ENCODE results near the gene SMTN.

SMTN gene

DNA sequence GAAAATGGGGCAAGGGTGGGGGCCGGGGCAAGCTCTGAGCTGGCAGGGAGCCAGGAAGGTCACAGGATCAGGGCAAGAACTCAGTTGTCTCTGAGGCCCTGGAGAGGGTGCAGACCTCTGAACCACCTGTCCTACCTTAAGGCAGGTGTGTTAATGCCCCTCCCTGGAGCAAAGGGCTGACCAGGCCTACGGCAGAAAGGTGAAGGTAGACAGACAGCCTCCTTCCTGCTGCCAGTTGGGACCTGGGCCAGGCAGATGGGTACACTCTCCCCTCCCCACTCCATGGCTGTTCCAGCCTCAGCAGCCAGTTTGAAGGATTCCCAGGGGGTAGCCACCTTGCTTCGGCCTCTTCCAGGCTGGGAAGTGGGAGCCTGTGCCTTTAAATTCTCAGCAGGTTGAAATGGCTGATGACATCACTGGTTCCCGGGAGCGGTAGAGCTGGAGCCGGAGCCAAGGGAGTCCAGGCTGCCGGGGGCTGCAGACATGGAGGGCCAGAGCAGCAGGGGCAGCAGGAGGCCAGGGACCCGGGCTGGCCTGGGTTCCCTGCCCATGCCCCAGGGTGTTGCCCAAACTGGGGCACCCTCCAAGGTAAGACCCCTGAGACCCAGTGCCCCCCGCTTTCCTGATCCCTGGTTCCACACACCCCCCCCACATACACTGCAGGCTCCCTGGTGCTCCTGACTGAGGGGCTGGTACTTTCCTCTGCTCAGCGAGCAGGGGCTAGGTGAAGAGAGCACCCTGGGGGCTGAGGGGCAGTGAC is 41.6 kb downstream of the SMTN start, which contains the start of gene INPP5J:
Gene INPP5J, plus strand, starts transcription at position 435 of the 760 bp plus-strand sequence. Its CDS starts 49 bp downstream, at position 484.
- H3K9me3 ChIP-seq (ENCODE audit: severe bottlenecking), result no peaks in the 10 kb centered on the region
- no peaks in the 10 kb centered on the region for H3K27me3 ChIP-seq (ENCODE audit: insufficient read depth, low read depth, severe bottlenecking)
- DNase-seq, result peak; percentile 70
- H3K4me3 ChIP-seq (ENCODE audit: low read depth, low read length), result peak within 1 kb of the TSS; percentile 43
- TF ChIP-seq, protein P1, sequence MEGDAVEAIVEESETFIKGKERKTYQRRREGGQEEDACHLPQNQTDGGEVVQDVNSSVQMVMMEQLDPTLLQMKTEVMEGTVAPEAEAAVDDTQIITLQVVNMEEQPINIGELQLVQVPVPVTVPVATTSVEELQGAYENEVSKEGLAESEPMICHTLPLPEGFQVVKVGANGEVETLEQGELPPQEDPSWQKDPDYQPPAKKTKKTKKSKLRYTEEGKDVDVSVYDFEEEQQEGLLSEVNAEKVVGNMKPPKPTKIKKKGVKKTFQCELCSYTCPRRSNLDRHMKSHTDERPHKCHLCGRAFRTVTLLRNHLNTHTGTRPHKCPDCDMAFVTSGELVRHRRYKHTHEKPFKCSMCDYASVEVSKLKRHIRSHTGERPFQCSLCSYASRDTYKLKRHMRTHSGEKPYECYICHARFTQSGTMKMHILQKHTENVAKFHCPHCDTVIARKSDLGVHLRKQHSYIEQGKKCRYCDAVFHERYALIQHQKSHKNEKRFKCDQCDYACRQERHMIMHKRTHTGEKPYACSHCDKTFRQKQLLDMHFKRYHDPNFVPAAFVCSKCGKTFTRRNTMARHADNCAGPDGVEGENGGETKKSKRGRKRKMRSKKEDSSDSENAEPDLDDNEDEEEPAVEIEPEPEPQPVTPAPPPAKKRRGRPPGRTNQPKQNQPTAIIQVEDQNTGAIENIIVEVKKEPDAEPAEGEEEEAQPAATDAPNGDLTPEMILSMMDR (IDR thresholded peaks at IDR 0.05; ENCODE audit: low read depth, low read length), result no peak
- peak within 1 kb of the TSS; percentile 76 for H3K27ac ChIP-seq
- H3K36me3 ChIP-seq, result no peaks in the 10 kb centered on the region

DNA sequence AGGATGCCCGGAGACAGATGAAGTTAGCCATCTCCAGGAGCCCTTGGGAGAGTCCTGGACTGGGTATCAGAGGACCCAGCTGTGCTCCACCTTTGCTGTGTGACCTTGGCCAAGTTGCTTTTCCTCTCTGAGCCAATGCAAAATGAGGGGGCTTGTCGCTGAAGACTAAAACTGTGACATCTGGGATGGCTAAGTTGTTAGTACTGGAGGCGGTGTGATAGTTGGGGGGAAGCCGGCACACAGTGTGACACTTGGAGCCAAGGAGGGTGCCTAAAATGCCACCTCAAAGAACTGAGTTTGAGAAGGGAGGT is 42.1 kb downstream of the SMTN start:
- H3K27me3 ChIP-seq (ENCODE audit: insufficient read depth, low read depth, severe bottlenecking), result no peaks in the 10 kb centered on the region
- no peaks in the 10 kb centered on the region; the same call in 1 of the 2 replicates for H3K36me3 ChIP-seq
- H3K27ac ChIP-seq, result peak overlapping the region; percentile 76
- TF ChIP-seq, protein P1 (IDR thresholded peaks at IDR 0.05; ENCODE audit: low read depth, low read length), result no peak
- DNase-seq, result no peak
- no peaks in the 10 kb centered on the region for H3K9me3 ChIP-seq (ENCODE audit: severe bottlenecking)
- peak overlapping the region; percentile 43 for H3K4me3 ChIP-seq (ENCODE audit: low read depth, low read length)

DNA sequence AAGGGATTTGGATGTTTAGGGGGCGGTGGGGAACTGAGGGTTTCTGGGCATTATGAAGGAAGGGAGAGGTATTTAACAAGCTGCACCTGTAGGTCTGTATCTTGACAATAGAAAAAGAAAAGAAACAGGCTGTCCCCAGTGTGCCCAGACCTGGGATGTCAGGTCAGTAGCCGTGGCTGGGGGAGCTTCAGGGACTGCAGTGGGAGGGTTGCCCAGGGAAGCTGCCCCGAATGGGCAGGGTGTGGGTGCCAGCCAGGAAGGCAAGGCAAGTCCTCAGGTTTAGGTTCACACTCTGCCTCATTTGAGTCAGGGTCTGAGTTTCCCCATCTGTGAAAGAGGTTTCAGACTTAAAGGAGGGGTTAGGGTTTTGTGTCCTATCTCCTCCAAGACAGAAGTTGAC is 43.2 kb downstream of the SMTN start:
- no peak overlapping the region for H3K27ac ChIP-seq

DNA sequence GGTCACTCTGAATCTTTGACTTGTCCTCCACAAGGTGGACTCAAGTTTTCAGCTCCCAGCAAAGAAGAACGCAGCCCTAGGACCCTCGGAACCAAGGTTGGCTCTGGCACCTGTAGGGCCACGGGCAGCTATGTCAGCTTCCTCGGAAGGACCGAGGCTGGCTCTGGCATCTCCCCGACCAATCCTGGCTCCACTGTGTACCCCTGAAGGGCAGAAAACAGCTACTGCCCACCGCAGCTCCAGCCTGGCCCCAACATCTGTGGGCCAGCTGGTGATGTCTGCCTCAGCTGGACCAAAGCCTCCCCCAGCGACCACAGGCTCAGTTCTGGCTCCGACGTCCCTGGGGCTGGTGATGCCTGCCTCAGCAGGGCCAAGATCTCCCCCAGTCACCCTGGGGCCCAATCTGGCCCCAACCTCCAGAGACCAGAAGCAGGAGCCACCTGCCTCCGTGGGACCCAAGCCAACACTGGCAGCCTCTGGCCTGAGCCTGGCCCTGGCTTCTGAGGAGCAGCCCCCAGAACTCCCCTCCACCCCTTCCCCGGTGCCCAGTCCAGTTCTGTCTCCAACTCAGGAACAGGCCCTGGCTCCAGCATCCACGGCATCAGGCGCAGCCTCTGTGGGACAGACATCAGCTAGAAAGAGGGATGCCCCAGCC is 43.8 kb downstream of the SMTN start:
- H3K36me3 ChIP-seq, result peaks cover 3% of the 10 kb centered on the region
- no peak for DNase-seq
- no peaks in the 10 kb centered on the region for H3K9me3 ChIP-seq (ENCODE audit: severe bottlenecking)
- TF ChIP-seq, protein P1 (IDR thresholded peaks at IDR 0.05; ENCODE audit: low read depth, low read length), result no peak
- no peak overlapping the region for H3K27ac ChIP-seq
- no peak overlapping the region for H3K4me3 ChIP-seq (ENCODE audit: low read depth, low read length)
- no peaks in the 10 kb centered on the region for H3K27me3 ChIP-seq (ENCODE audit: insufficient read depth, low read depth, severe bottlenecking)

More for the DNA sequence above, 43.2 kb downstream of the SMTN start:
- H3K4me3 ChIP-seq (ENCODE audit: low read depth, low read length), result no peak overlapping the region
- no peaks in the 10 kb centered on the region for H3K27me3 ChIP-seq (ENCODE audit: insufficient read depth, low read depth, severe bottlenecking)
- no peaks in the 10 kb centered on the region for H3K9me3 ChIP-seq (ENCODE audit: severe bottlenecking)
- H3K36me3 ChIP-seq, result peaks cover 3% of the 10 kb centered on the region; the same call in 1 of the 2 replicates
- DNase-seq, result no peak
- TF ChIP-seq, protein P1 (IDR thresholded peaks at IDR 0.05; ENCODE audit: low read depth, low read length), result no peak

DNA sequence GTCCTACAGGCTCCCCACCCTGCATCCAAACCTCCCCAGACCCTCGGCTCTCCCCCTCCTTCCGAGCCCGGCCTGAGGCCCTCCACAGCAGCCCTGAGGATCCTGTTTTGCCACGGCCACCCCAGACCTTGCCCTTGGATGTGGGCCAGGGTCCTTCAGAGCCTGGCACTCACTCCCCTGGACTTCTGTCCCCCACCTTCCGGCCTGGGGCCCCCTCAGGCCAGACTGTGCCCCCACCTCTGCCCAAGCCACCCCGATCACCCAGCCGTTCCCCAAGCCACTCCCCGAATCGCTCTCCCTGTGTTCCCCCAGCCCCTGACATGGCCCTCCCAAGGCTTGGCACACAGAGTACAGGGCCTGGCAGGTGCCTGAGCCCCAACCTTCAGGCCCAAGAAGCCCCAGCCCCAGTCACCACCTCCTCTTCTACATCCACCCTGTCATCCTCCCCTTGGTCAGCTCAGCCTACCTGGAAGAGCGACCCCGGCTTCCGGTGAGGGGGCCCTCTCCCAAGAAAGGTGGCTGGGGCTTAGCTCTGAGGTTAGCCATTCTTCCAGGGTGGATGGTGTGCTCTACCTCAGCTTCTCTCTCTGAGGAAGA is 44.5 kb downstream of the SMTN start:
- peaks cover 3% of the 10 kb centered on the region for H3K36me3 ChIP-seq
- no peak overlapping the region for H3K27ac ChIP-seq
- no peak for DNase-seq
- H3K27me3 ChIP-seq (ENCODE audit: insufficient read depth, low read depth, severe bottlenecking), result no peaks in the 10 kb centered on the region
- TF ChIP-seq, protein P1 (IDR thresholded peaks at IDR 0.05; ENCODE audit: low read depth, low read length), result no peak
- no peak overlapping the region for H3K4me3 ChIP-seq (ENCODE audit: low read depth, low read length)
- H3K9me3 ChIP-seq (ENCODE audit: severe bottlenecking), result no peaks in the 10 kb centered on the region
